Activated CD4-positive, alpha-beta T cell treated with anti-CD3 and anti-CD28 coated beads, Interleukin-2, amount 50 U/mL, for 1 hour (primary cell): ENCODE data around the gene GSDMA.
"Not testable (repeated sequence)": the region's sequence is repeated elsewhere in the genome, so short reads cannot be mapped to it uniquely, and the experiment has no call there.

Experiments
- DNase-seq: peaks from one replicate; pipeline ENCODE4 v3.0.0-alpha.2; 2020

GSDMA gene

DNA sequence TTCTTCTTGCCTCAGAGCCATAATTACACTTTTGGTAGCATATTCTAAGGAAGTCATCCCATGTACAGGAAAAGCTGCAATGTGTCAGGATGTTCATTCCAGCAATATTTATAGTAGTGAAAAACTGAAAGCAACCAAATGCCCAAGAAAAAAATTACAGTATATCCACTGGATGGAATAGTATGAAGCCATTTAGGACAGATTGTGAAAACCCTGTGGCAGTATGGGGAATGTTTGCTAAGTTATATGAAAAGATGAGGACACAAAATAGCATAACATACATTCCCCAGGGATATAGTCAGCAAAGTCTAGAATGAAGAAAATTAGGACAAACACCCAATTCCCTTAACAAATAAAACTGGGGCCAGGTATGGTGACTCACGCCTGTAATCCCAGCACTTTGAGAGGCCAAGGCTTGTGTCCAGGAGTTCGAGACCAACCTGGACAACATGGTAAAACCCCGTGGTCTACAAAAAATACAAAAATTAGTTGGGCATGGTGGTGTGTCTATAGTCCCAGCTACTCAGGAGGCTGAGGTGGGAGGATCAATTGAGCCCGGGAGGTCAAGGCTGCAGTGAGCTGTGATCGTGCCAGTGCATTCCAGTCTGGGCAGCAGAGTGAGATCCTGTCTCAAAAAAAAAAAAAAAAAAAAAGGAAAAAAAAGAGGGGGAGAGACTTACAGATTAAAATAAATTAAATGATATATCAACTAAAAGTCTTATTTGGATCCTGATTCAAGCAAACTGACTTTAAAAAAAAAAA lies 33.0 kb upstream of the GSDMA start:
- DNase-seq = no peak

GRCh38 chr17:39933912-39934311 lies 28.9 kb upstream of the GSDMA start:
- no peak for DNase-seq

DNA sequence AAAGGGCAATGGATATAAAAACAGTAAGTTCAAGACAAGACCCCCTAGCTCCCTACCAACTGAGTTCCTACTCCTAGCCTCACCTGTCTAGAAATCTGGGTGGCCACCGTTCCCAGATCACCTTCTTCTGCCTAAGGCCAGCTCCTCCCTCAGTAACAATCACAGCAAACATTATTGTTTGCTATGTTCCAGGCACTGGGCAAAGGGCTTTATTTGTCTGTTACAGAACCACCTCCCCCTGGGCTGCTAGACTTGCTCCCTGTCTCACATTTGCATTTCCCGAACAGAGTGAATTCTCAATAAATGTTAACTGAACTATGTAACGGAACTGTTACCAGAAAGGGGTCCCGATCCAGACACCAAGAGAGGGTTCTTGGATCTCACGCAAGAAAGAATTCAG lies 28.5 kb upstream of the GSDMA start:
- DNase-seq = no peak

GRCh38 chr17:39935909-39936308 lies 26.9 kb upstream of the GSDMA start:
- no peak for DNase-seq

GRCh38 chr17:39937447-39937846 lies 25.4 kb upstream of the GSDMA start:
- no peak for DNase-seq

DNA sequence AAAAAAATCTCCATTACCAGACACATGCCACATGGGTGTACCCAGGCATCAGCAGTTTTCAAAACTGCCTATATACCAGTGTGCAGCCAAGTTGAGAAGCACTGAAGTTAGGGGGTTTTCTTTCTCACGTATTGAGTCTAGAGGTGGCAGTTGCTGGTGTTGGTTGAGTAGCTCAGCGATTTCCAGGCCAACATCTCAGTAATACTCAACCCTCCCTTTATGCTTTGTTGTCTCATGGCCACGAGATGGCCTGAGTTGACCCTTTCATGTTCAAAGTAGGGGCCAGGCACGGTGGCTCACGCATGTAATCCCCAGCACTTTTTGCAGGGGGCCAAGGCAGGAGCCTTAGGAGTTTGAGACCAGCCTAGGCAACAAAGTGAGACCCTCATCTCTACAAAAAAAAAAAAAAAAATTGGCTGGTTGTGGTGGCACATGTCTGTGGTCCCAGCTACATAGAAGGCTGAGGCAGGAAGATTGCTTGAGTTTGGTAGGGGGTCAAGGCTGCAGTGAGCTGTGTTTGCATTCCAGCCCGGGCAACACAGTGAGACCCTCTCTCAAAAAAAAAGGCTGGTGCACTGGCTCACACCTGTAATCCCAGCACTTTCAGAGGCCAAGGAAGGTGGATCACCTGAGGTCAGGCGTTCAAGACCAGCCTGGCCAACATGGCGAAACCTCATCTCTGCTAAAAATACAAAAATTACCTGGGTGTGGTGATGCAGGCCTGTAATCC lies 24.5 kb upstream of the GSDMA start:
- no peak for DNase-seq

- no peak for DNase-seq
These were observed 23.7 kb upstream of the GSDMA start for GRCh38 chr17:39939106-39939505.

DNA sequence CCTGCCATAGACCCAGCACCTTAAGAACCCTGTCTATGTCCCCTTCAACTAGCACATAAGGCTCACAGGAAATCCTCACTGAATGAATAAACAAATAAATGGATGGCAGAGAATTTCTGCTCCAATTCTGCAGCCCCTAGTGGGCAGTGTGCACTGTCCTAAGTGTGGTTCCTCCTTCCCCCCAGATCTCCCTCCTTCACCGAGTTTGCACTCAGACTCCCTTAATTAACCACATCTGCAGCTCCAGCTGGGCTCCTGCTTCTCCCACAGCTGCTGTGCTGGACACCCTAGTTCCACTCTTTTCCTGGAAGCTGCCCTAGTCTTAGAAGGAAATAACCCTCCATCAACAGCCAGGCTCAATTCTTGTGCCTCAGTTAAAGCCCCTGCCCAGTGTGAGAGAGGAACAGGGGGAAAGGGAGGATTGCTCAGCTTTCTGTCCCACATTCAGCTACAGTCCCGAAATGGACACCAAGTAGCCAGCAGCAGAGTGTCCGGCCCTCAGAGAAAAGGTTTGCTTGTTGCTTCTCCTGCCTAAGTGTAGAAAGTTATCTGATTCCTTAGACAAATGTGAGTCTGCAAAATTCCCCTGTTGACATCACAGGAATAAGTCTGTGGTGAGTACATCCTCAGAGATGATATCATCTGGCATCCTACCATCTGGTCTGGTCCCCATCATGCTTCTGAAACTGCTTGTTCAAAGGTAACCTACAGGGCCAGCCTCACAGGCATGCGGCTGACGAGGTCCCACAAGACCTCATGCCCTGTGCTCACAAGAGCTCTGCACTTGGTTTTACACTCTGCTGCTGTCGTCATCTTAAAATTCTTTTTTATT lies 23.0 kb upstream of the GSDMA start:
- DNase-seq = no peak

GRCh38 chr17:39943702-39944392 lies 19.0 kb upstream of the GSDMA start:
- DNase-seq = no peak

DNA sequence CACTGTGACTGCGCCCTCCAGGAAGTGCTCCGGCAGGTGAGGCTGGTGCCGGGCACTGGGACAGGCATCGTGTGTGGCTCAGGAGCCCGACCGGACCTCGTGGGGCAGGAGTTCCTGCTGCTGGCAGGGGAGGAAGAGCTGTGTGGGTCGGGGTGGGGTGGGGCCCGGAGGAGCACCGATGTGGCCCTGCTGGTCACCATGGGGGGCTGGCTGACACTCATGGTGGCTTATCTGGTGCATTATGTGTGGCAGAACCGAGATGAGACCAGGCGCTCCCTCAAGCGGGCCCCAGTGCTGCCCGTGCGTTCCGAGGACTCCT lies 18.5 kb upstream of the GSDMA start:
- no peak for DNase-seq

GRCh38 chr17:39946551-39947330 lies 16.1 kb upstream of the GSDMA start:
- DNase-seq = no peak

DNA sequence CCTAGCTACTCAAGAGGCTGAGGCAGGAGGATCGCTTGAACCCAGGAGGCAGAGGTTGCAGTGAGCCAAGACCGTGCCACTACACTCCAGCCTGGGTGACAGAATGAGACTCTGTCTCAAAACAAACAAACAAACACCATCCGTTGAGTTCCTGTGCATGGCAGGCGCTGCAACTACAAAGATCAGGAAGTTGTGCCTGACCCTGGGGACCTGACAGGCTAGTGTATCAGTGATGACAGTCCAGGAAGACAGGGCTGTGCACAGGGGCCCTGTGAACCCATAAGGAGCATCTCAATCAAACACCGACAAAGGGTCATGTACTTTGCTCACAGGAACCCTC lies 14.3 kb upstream of the GSDMA start:
- not testable (repeated sequence) for DNase-seq

- no peak for DNase-seq
These were observed 13.8 kb upstream of the GSDMA start for GRCh38 chr17:39949028-39949427.

DNA sequence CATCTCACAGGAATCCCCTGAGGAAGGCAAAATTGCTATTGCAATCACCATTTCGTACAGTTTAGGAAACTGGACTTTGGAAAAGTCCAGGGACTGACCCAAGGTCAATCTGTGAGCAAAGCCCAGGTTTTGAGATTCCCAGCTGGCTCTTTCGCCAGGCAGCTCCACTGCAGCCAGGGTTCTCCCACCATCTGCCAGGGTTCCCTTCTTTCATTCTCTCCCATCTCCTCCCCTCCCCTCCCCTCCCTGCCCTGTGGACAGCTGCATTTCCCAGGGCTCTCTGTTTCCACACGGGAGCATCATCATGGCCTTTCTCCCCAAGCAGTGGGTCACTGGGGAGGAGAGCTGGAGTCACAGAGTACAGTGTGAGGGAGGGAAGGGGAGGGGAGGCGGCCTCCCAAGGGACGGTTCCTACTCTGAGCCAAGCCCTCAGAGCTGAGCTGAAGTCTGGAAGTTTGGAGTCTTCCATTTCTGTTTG lies 11.9 kb upstream of the GSDMA start:
- DNase-seq = no peak

DNA sequence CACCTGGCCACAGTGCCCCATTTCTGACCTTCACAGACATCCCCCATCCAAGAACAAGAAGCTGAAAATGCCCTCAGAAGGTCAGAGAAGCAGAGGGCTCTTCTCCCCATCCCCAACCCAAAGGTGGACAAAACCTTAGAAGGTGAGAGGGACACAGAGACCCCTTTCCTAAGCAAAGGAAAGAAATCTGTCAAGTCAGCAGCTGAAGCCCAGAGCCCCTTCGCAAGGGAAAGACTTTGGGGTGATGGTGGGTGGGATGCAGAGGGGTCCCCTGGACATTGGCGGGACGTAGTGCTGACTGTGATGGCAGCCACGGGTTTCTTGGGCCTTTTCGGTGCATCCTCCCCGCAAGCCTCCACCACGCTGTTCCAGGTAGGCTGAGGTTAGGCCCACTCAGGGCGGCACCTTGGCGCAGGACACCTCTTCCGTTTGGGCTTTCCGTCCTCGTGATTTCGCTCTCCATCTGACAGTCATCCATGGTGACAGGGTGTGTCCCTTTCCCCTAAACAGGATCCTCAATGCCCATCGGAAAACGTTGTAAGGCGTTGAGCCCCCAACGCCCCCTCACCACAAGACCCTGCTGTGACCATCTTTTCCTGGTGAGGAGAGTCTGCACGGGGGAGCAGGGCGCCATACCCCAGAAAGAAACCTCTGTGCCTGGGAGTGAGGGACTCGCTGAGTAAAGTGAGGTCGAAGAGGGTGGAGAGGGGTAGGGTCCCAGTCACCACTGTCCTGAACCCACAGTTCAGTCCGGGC lies 10.7 kb upstream of the GSDMA start:
- no peak for DNase-seq

- peak; percentile 99 for DNase-seq
These were observed 9.9 kb upstream of the GSDMA start for GRCh38 chr17:39952680-39953470.

GRCh38 chr17:39953471-39953888 lies 9.3 kb upstream of the GSDMA start:
- no peak for DNase-seq

DNA sequence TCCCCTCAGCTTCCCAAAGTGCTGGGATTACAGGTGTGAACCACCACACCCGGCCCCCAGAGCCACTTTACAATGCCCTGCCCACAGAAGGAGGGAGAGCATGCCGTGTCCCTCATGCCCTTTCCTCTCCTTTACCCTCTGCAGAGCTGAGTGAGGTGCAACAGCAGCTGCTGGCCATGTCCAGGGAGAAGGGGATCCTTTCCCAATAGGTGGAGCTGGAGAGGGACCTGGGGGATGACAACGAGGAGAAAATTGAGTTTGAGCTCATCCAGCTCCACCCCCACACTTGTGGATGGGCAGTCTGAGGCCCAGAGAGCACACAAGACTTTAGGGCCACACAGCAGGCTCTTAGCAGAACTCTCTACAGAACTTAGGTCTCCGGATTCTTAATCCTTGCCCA lies 7.9 kb upstream of the GSDMA start:
- DNase-seq = no peak

- DNase-seq = no peak
These were observed 7.0 kb upstream of the GSDMA start for GRCh38 chr17:39955726-39956225.

DNA sequence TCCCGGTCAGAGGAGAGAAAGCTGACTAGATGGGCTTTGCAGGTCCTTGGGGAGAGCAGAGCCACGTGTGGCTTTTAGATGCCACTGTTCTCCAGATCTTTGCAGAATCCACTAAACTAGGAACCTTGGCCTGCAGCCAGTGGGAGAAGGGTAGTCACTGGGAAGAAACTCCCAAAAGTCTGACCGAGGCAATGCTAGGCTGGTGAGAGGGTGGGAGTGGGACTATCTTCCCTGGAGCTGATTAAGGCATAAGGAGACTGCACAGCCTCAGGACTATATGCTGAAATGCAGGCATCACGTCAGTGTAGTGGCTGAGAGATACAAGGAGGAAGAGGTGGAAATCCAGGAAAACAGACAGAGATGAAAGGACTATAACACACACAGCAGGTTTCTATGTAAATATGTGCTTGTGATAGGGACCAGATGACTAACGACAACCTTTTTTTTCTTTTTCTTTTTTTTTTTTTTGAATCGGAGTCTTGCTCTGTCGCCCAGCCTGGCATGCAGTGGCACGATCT lies 2.2 kb upstream of the GSDMA start:
- no peak for DNase-seq
